ENCODE results near the gene HK1. TPM values are rescaled to one million over a fixed set of nuclear protein-coding genes. Genes with fewer than 3 reads are reported as not detected.

The HK1 gene
- total and polyA plus RNA-seq, 2 of the 4 experiments (the other 2 are of a cell fraction) = 53.7 to 90.5 TPM

- no TSS peak for BruUV-seq (replicated peaks)
- no peak overlapping the region for H3K56ac ChIP-seq (ENCODE audit: extremely low read depth, insufficient read depth, low read length)
- no peak overlapping the region for H3K27ac ChIP-seq (ENCODE audit: insufficient read depth, low read length)
- H4K5ac ChIP-seq (ENCODE audit: low read depth, low read length) = no peak overlapping the region
- H3K4me2 ChIP-seq (ENCODE audit: low read depth, low read length) = no peak overlapping the region
- DNase-seq (no peak), ATAC-seq (ENCODE audit: low read depth) (no peak)
- CTCF ChIA-PET = no interaction called here
- no peak overlapping the region for H2BK5ac ChIP-seq (ENCODE audit: low read depth, low read length, poor library complexity, severe bottlenecking)
- dilution Hi-C loops (cut with HindIII; ENCODE audit: low sequenced_read_pairs, unreplicated experiment) (no loop called here), intact Hi-C loops (cut with micrococcal nuclease) (no loop called here), in situ Hi-C loops (cut with MboI; ENCODE audit: low sequenced_read_pairs) (no loop called here)
- H2BK120ac ChIP-seq (ENCODE audit: low read depth, low read length) = no peak overlapping the region
- H3K27me3 ChIP-seq (ENCODE audit: control insufficient read depth, insufficient read depth, low read length) = no peaks in the 10 kb centered on the region
- H3K79me1 ChIP-seq (ENCODE audit: low read depth in 1 of 2, low read length in 2 of 2) = peaks cover 36 to 84% of the 10 kb centered on the region in 2 experiments
- H3K36me3 ChIP-seq (ENCODE audit: control insufficient read depth, insufficient read depth, low read length) = peaks cover 2% of the 10 kb centered on the region
- H2AFZ ChIP-seq (replicated peaks; ENCODE audit: low read length, poor library complexity) = no peak overlapping the region
- no CpG with 5 or more reads among the region's 7 CpGs for WGBS, 2 experiments (ENCODE audit: extremely low coverage in 2 of 2, insufficient read length in 1 of 2)
- no peaks in the 10 kb centered on the region for H3K9me3 ChIP-seq (ENCODE audit: control insufficient read depth, insufficient read depth, low read length)
- peaks cover 16% of the 10 kb centered on the region for H3K4me1 ChIP-seq (ENCODE audit: control insufficient read depth, insufficient read depth, low read length)
- H3K4me3 ChIP-seq (ENCODE audit: insufficient read depth, low read depth, low read length) = no peak overlapping the region
- TF ChIP-seq CEBPB (IDR thresholded peaks at IDR 0.05; ENCODE audit: low read depth, low read length) (no peak), CHD1 (IDR thresholded peaks at IDR 0.05; ENCODE audit: low read depth, low read length) (no peak), POLR2A (IDR thresholded peaks at IDR 0.05; ENCODE audit: low read depth, low read length) (no peak), RFX5 (IDR thresholded peaks at IDR 0.05; ENCODE audit: low read depth, low read length) (no peak), ELK1 (IDR thresholded peaks at IDR 0.05; ENCODE audit: borderline replicate concordance, low read depth, low read length) (no peak), FOS (IDR thresholded peaks at IDR 0.05; ENCODE audit: low read depth, low read length) (no peak), MXI1 (IDR thresholded peaks at IDR 0.05; ENCODE audit: borderline replicate concordance, low read depth, low read length) (no peak)
- H3K14ac ChIP-seq (replicated peaks; ENCODE audit: low read depth, low read length) = no peak overlapping the region
- POLR2A ChIA-PET (ENCODE audit: unreplicated experiment) = no interaction called here
- H4K8ac ChIP-seq (ENCODE audit: low read depth in 2 of 2, low read length in 2 of 2) = no peak overlapping the region
- H3K9me1 ChIP-seq (ENCODE audit: insufficient read depth, low read length) = peaks cover 47% of the 10 kb centered on the region
- no peak overlapping the region for H2BK15ac ChIP-seq (ENCODE audit: low read depth, low read length)
- no peak overlapping the region for H3K9ac ChIP-seq (ENCODE audit: low read depth, low read length)
- H2AK5ac ChIP-seq (ENCODE audit: low read depth, low read length) = no peak overlapping the region
- no peak overlapping the region for H2BK20ac ChIP-seq (ENCODE audit: low read depth, low read length)
- no peak overlapping the region for H2AK9ac ChIP-seq (replicated peaks; ENCODE audit: low read depth, low read length, poor library complexity)
- no peak overlapping the region for H3K4ac ChIP-seq (ENCODE audit: low read depth, low read length)
- H3K18ac ChIP-seq (ENCODE audit: low read depth, low read length) = no peak overlapping the region
- no peak overlapping the region for H3K23ac ChIP-seq (ENCODE audit: low read depth, low read length)
- H4K20me1 ChIP-seq (ENCODE audit: insufficient read depth, low read length) = peaks cover 64% of the 10 kb centered on the region
- no peak overlapping the region for H4K91ac ChIP-seq (ENCODE audit: insufficient read depth, low read depth, low read length)
Observed at GRCh38 chr10:69331161-69331560, 52.9 kb downstream of the HK1 start.
